Neural cell (in vitro differentiated cells): Measurements from ENCODE around the gene RDH8. TPM values are rescaled to one million over a fixed set of nuclear protein-coding genes. Genes with fewer than 3 reads are reported as not detected.

Experiments
- H2AFZ ChIP-seq: fragments of 200-600, 300-800 bp; sonication (generic), shearing (Covaris generic); 2 replicates; pipeline ENCODE4 v1.6.0; 2014; ENCODE audit warnings: low read depth, mild to moderate bottlenecking, antibody characterized with exemption, low read length, moderate library complexity
- H3F3A ChIP-seq: fragments of 200-600 bp; shearing (Covaris generic); 2 replicates; pipeline ENCODE4 v1.6.1; 2016; ENCODE audit warnings: mild to moderate bottlenecking, moderate library complexity, mixed read lengths, antibody characterized with exemption, low read length; ENCODE audit not compliant: insufficient read depth, poor library complexity, severe bottlenecking
- H3K27ac ChIP-seq: fragments of 200-600, 300-800 bp; sonication (generic), shearing (Covaris generic); 2 replicates; pipeline ENCODE4 v1.5.1; 2014; ENCODE audit warnings: mild to moderate bottlenecking, low read length, moderate library complexity
- H3K27me3 ChIP-seq: fragments of 300-800, 200-600 bp; sonication (generic), shearing (Covaris generic); 2 replicates; pipeline ENCODE4 v1.6.0; 2014; ENCODE audit warnings: mild to moderate bottlenecking, low read depth, low read length, moderate library complexity; ENCODE audit not compliant: insufficient read depth
- H3K36me3 ChIP-seq: fragments of 300-800, 200-600 bp; sonication (generic), shearing (Covaris generic); 2 replicates; pipeline ENCODE4 v1.5.1; 2014; ENCODE audit warnings: mild to moderate bottlenecking, antibody characterized with exemption, low read length, moderate library complexity; ENCODE audit not compliant: insufficient read depth
- H3K4me2 ChIP-seq: fragments of 300-800, 200-600 bp; sonication (generic), shearing (Covaris generic); 2 replicates; pipeline ENCODE4 v1.6.0; 2014; ENCODE audit warnings: mild to moderate bottlenecking, low read length
- H3K4me3 ChIP-seq: fragments of 300-800, 200-600 bp; sonication (generic), shearing (Covaris generic); 2 replicates; pipeline ENCODE4 v1.5.1; 2014; ENCODE audit warnings: mild to moderate bottlenecking, low read length, moderate library complexity
- H3K79me2 ChIP-seq: fragments of 200-600 bp; shearing (Covaris generic); replicated peaks from 2 replicates; pipeline ENCODE4 v1.6.0; 2014; ENCODE audit warnings: mild to moderate bottlenecking, low read length, moderate library complexity; ENCODE audit not compliant: insufficient read depth
- H3K9ac ChIP-seq: fragments of 300-800, 200-600 bp; sonication (generic), shearing (Covaris generic); 2 replicates; pipeline ENCODE4 v1.6.1; 2016; ENCODE audit warnings: mild to moderate bottlenecking, low read length, mixed read lengths
- H3K9me2 ChIP-seq: fragments of 200-600 bp; shearing (Covaris generic); 2 replicates; pipeline ENCODE4 v1.6.1; 2016; ENCODE audit warnings: mild to moderate bottlenecking, low read length, mixed read lengths; ENCODE audit not compliant: insufficient read depth
- H3K9me3 ChIP-seq: fragments of 200-600, 300-800 bp; sonication (generic), shearing (Covaris generic); 2 replicates; pipeline ENCODE4 v1.6.1; 2016; ENCODE audit warnings: mild to moderate bottlenecking, mixed run types, low read length, moderate library complexity, mixed read lengths
- H4K20me1 ChIP-seq: fragments of 200-600 bp; shearing (Covaris generic); 2 replicates; pipeline ENCODE4 v1.6.1; 2016; ENCODE audit warnings: mild to moderate bottlenecking, mixed run types; ENCODE audit not compliant: insufficient read depth
- CTCF ChIP-seq: fragments of 450-650 bp; IDR thresholded peaks from 2 replicates; pipeline ENCODE4 v1.5.1; 2014; ENCODE audit warnings: antibody characterized with exemption, mild to moderate bottlenecking, moderate library complexity; ENCODE audit not compliant: poor library complexity, severe bottlenecking
- EP300 ChIP-seq: fragments of 450-650 bp; conservative IDR thresholded peaks from 2 replicates; pipeline ENCODE4 v1.6.1; 2014; ENCODE audit warnings: antibody characterized with exemption, mild to moderate bottlenecking, moderate library complexity; ENCODE audit not compliant: poor library complexity, severe bottlenecking
- EZH2 ChIP-seq: fragments of 200-600, 300-800 bp; shearing (Covaris generic), sonication (generic); IDR thresholded peaks from 2 replicates; pipeline ENCODE4 v1.6.1; 2014; ENCODE audit warnings: antibody characterized with exemption, low read length, borderline replicate concordance, mild to moderate bottlenecking; ENCODE audit not compliant: insufficient read depth, poor library complexity, severe bottlenecking
- MXI1 ChIP-seq: fragments of 450-650 bp; conservative IDR thresholded peaks from 2 replicates; pipeline ENCODE4 v1.6.1; 2014; ENCODE audit warnings: antibody characterized with exemption, mild to moderate bottlenecking; ENCODE audit not compliant: poor library complexity, severe bottlenecking
- POLR2AphosphoS5 ChIP-seq: IDR thresholded peaks from 2 replicates; pipeline ENCODE4 v1.6.1; 2012
- RAD21 ChIP-seq: fragments of 450-650 bp; conservative IDR thresholded peaks from 2 replicates; pipeline ENCODE4 v1.6.1; 2014; ENCODE audit warnings: antibody characterized with exemption, mild to moderate bottlenecking, moderate library complexity
- REST ChIP-seq: IDR thresholded peaks from 2 replicates; pipeline ENCODE4 v1.6.1; 2012; ENCODE audit warnings: borderline replicate concordance
- SMC3 ChIP-seq: fragments of 450-650 bp; conservative IDR thresholded peaks from 2 replicates; pipeline ENCODE4 v1.6.1; 2014; ENCODE audit warnings: antibody characterized with exemption, mild to moderate bottlenecking, moderate library complexity; ENCODE audit not compliant: poor library complexity
- TAF1 ChIP-seq: IDR thresholded peaks from 2 replicates; pipeline ENCODE4 v1.6.1; 2012; ENCODE audit warnings: low read depth
- polyA plus RNA-seq: library from polyadenylated mRNA; depleted of rRNA; stranded (reverse); fragments of >200 nt; gene quantifications from 2 replicates; pipeline ENCODE4 v1.2.3, GENCODE V29; 2014

Gene RDH8
- polyA plus RNA-seq, 1 donor from 2014 or later = not detected

- Histone ChIP-seq H3K9me3 (no peaks in the 10 kb centered on the region), H3K27ac (no peak within 1 kb of the TSS), H4K20me1 (no peaks in the 10 kb centered on the region), H2AFZ (no peak within 1 kb of the TSS), H3K9me2 (no peaks in the 10 kb centered on the region), H3F3A (no peaks in the 10 kb centered on the region), H3K36me3 (no peaks in the 10 kb centered on the region), H3K79me2 (no peaks in the 10 kb centered on the region), H3K9ac (no peak within 1 kb of the TSS), H3K27me3 (peaks cover 54% of the 10 kb centered on the region), H3K4me2 (no peak within 1 kb of the TSS), H3K4me3 (peak within 1 kb of the TSS; percentile 47)
- TF ChIP-seq SMC3 (no peak), POLR2AphosphoS5 (no peak), CTCF (no peak), RAD21 (no peak), EZH2 (no peak), TAF1 (no peak), REST (no peak), MXI1 (no peak), EP300 (no peak)
These were observed 3.0 kb upstream of the RDH8 start, which contains the start of gene COL5A3 for GRCh38 chr19:10010247-10010691. COL5A3 (minus strand) TSS chr19:10010504; CDS start chr19:10010385, 119 bp downstream.

GRCh38 chr19:10010939-10011338 lies 2.3 kb upstream of the RDH8 start:
- no peak for TF ChIP-seq POLR2AphosphoS5
- no peak for TF ChIP-seq TAF1
- TF ChIP-seq EZH2 = no peak
- TF ChIP-seq REST = no peak
- no peak overlapping the region for H3K4me3 ChIP-seq
- no peaks in the 10 kb centered on the region for H3K9me2 ChIP-seq
- no peaks in the 10 kb centered on the region for H3F3A ChIP-seq
- no peak overlapping the region for H2AFZ ChIP-seq
- no peak overlapping the region for H3K27ac ChIP-seq
- no peaks in the 10 kb centered on the region for H4K20me1 ChIP-seq
- H3K9me3 ChIP-seq = no peaks in the 10 kb centered on the region
- H3K79me2 ChIP-seq = no peaks in the 10 kb centered on the region
- H3K36me3 ChIP-seq = no peaks in the 10 kb centered on the region
- H3K4me2 ChIP-seq = no peak overlapping the region
- peaks cover 54% of the 10 kb centered on the region for H3K27me3 ChIP-seq
- no peak overlapping the region for H3K9ac ChIP-seq
